HG03460 (cell line): Measurements from ENCODE around the gene CDC42SE2.
A peak's percentile ranks its signal among the peaks of the same experiment; 100 is the strongest.
"Not testable (repeated sequence)": the region's sequence is repeated elsewhere in the genome, so short reads cannot be mapped to it uniquely, and the experiment has no call there.

Experiments
- ATAC-seq: cut with Tn5 transposase; IDR thresholded peaks from one replicate; pipeline ENCODE4 v1.9.1; 2021; ENCODE audit not compliant: unreplicated experiment

CDC42SE2 gene

GRCh38 chr5:131386779-131387178, 122.9 kb downstream of the CDC42SE2 start:
- ATAC-seq, result no peak

- no peak for ATAC-seq
Measured at GRCh38 chr5:131387255-131387654, 123.4 kb downstream of the CDC42SE2 start.

- ATAC-seq, result no peak
Measured at GRCh38 chr5:131389096-131389868, 125.4 kb downstream of the CDC42SE2 start.

GRCh38 chr5:131389869-131390265, 126.0 kb downstream of the CDC42SE2 start:
- ATAC-seq, result no peak

GRCh38 chr5:131392466-131393095, 128.7 kb downstream of the CDC42SE2 start:
- no peak for ATAC-seq

GRCh38 chr5:131393498-131393968, 129.7 kb downstream of the CDC42SE2 start:
- no peak for ATAC-seq

- ATAC-seq, result peak; percentile 78
Measured at GRCh38 chr5:131394128-131394527, 130.3 kb downstream of the CDC42SE2 start.

- ATAC-seq, result peak; percentile 81
Measured at GRCh38 chr5:131396015-131396414, 132.2 kb downstream of the CDC42SE2 start.

- no peak for ATAC-seq
Measured at GRCh38 chr5:131396630-131397273, 132.9 kb downstream of the CDC42SE2 start.

- ATAC-seq, result not testable (repeated sequence)
Measured at GRCh38 chr5:131399007-131399406, 135.2 kb downstream of the CDC42SE2 start.

- ATAC-seq, result no peak
Measured at GRCh38 chr5:131400585-131400984, 136.7 kb downstream of the CDC42SE2 start.

GRCh38 chr5:131405674-131406073, 141.8 kb downstream of the CDC42SE2 start:
- no peak for ATAC-seq

- ATAC-seq, result no peak
Measured at GRCh38 chr5:131406076-131406475, 142.2 kb downstream of the CDC42SE2 start.

GRCh38 chr5:131406975-131407638, 143.3 kb downstream of the CDC42SE2 start:
- no peak for ATAC-seq

- ATAC-seq, result peak; percentile 77
Measured at GRCh38 chr5:131413605-131414559, 150.0 kb downstream of the CDC42SE2 start.

- peak; percentile 71 for ATAC-seq
Measured at GRCh38 chr5:131416729-131417128, 152.9 kb downstream of the CDC42SE2 start.

- ATAC-seq, result peak; percentile 25
Measured at GRCh38 chr5:131417240-131417869, 153.5 kb downstream of the CDC42SE2 start.

GRCh38 chr5:131418846-131419245, 155.0 kb downstream of the CDC42SE2 start:
- no peak for ATAC-seq

- ATAC-seq, result no peak
Measured at GRCh38 chr5:131419877-131420276, 156.0 kb downstream of the CDC42SE2 start.

- ATAC-seq, result no peak
Measured at GRCh38 chr5:131423056-131423455, 159.2 kb downstream of the CDC42SE2 start.
